GM12892 (cell line): ENCODE measurements around the gene KRT23.
A peak's percentile ranks its signal among the peaks of the same experiment; 100 is the strongest.
"Not testable (repeated sequence)": the region's sequence is repeated elsewhere in the genome, so short reads cannot be mapped to it uniquely, and the experiment has no call there.

Experiments used
- DNase-seq: peaks from one replicate; pipeline ENCODE4 v3.0.0; 2011; ENCODE audit not compliant: insufficient read length
- FAIRE-seq: peaks from 2 replicates; lab custom pipeline; 2011; peaks lifted over from hg19 to GRCh38; lab: Jason Lieb, UNC
- POLR2A ChIP-seq: IDR thresholded peaks from 2 replicates; pipeline ENCODE4 v1.6.1; 2011; ENCODE audit warnings: low read depth, low read length, control low read depth
- POLR2AphosphoS5 ChIP-seq: IDR thresholded peaks from 2 replicates; pipeline ENCODE4 v1.6.1; 2011; ENCODE audit warnings: low read depth, low read length, control low read depth
- TAF1 ChIP-seq: IDR thresholded peaks from 2 replicates; pipeline ENCODE4 v1.6.1; 2011; ENCODE audit warnings: low read depth, mild to moderate bottlenecking, control low read depth, low read length, borderline replicate concordance

KRT23 gene

GRCh38 chr17:40921026-40921425, 16.4 kb downstream of the KRT23 start:
- DNase-seq = no peak
- TF ChIP-seq POLR2A (no peak), POLR2AphosphoS5 (no peak), TAF1 (no peak)
- no peak for FAIRE-seq

DNA sequence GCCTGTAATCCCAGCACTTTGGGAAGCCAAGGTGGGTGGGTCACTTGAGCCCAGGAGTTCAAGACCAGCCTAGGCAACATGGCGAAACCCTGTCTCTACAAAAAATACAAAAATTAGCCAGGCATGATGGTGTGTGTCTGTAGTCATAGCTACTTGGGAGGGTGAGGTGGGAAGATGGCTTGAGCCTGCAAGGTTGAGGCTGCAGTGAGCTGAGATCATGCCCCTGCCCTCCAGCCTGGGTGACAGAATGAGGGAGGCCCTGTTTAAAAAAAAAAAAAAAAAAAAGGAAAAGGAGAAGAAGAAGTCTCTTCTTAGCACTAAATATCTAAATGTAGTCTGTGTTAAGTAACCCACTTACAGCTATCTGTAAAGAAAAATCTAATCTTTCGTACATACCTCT, 20.3 kb downstream of the KRT23 start:
- not testable (repeated sequence) for FAIRE-seq, DNase-seq

GRCh38 chr17:40916366-40916765, 21.1 kb downstream of the KRT23 start:
- DNase-seq = no peak
- no peak for FAIRE-seq
- TF ChIP-seq TAF1 = no peak
- TF ChIP-seq POLR2AphosphoS5 = no peak
- no peak for TF ChIP-seq POLR2A

DNA sequence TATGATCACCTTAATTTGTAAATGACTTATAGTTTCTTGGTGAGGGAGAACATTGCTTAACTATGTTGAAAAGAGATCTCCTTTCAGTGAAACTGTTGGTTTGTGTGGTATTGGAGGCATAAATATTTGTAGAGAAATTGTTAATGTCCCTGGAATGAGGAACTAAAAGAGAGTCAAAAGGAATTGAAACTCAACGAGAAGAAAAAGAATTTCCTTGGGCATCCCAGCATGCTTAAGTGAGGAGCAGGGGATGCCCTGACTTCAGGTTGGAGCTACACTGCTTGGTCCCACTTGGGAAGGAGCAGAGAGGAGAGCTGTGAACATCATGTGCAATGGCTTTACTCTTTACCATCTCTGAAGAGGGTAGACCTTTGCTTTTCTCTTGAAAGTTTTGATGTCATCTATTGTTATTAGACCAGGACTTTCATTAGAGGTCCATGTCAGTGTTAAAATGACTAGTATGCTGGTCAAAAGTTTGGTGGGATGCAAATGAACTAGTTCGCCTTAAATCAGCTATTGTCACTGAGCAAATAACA, 21.7 kb downstream of the KRT23 start:
- TF ChIP-seq POLR2A = no peak
- no peak for TF ChIP-seq POLR2AphosphoS5
- TF ChIP-seq TAF1 = no peak
- DNase-seq = no peak
- no peak for FAIRE-seq

- TF ChIP-seq TAF1 = no peak
- FAIRE-seq = peak; percentile 36
- no peak for DNase-seq
Measured at GRCh38 chr17:40915199-40915661, 22.2 kb downstream of the KRT23 start.

DNA sequence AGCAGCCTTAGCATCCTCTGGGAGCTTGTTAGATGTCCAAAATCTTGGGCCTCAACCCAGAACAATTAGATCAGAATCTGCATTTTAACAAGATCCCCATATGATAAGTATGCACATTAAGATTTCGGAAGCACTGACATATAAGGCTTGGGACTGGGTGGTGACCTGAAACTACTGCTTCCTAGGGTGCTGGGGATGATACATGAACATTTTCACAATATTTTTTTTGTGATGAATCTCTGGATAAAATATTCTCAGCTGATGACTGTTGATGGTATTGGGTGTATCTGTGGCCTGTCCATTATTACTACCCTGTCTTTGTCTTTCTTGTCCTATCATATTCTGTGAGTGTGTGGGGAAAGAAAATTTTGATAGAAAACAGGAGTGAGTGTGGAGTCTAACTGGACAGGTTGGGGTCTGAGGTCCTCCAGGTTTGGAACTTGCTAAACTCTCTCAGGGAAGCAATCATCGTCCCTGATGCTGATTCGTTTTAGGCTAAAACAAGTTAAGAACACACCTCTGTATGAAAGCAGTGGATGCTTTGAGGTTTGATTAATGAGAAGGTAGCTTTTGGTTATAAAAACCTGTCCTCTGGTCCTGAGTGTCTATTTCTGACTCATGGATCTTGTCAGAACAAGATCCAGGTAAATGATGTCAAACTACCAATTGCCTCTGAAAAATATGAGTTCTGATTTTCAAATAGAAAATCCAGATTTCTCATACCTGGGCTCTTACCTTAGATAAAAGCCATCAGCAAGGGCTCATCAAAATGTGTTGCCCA, 23.2 kb downstream of the KRT23 start:
- FAIRE-seq = no peak

GRCh38 chr17:40912486-40913210, 24.8 kb downstream of the KRT23 start:
- TF ChIP-seq TAF1 (no peak), POLR2AphosphoS5 (no peak), POLR2A (no peak)
- DNase-seq (no peak), FAIRE-seq (no peak)

More for the DNA sequence above, 23.2 kb downstream of the KRT23 start:
- TF ChIP-seq POLR2AphosphoS5 (no peak), POLR2A (no peak), TAF1 (no peak)
- no peak for DNase-seq

DNA sequence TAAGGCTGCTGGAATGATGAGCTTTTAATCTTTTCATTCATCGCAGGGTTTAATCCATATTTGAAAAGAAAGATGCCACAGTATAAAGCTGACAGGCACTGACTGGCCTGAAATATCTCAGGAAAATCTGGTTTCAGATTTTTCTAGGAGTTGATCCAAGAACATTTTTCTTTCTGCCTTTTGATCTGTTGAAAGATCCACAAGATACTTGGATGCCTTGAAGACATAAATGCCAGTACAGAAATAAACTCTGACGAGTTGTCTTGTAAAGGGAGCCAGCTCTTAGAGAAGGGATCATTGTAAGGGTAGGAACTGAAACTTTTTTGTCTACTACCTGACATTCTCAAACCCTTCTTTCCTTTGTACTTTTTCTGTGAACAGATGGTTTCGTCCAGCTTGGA, 27.0 kb downstream of the KRT23 start:
- no peak for FAIRE-seq
- TF ChIP-seq POLR2A (no peak), POLR2AphosphoS5 (no peak), TAF1 (no peak)
- DNase-seq = no peak

- FAIRE-seq = no peak
- DNase-seq = no peak
- TF ChIP-seq POLR2A = no peak
- TF ChIP-seq TAF1 = no peak
- TF ChIP-seq POLR2AphosphoS5 = no peak
Measured at GRCh38 chr17:40909755-40910154, 27.7 kb downstream of the KRT23 start.

GRCh38 chr17:40909351-40909750, 28.1 kb downstream of the KRT23 start:
- DNase-seq = peak; percentile 27
- TF ChIP-seq TAF1 = no peak
- FAIRE-seq = peak; percentile 53

GRCh38 chr17:40906613-40907012, 30.8 kb downstream of the KRT23 start:
- FAIRE-seq = no peak

DNA sequence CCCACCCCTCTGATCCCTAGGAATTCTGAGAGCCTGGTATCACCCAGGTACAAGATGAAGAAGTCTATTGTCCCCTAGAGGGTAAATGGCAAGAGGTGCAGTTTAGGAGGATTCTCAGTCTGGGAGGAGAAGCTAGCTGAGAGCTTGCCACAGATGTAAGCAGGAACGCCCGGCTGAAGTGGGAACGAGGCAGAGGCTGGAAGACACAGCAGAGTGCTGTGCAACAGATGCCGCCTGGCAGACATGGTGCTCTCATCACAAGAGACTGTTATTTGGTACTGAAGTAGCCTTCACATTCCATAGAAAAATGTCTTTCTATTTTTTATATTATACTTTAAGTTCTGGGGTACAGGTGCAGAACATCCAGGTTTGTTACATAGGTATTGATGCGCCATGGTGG, 32.1 kb downstream of the KRT23 start:
- no peak for TF ChIP-seq POLR2A
- TF ChIP-seq POLR2AphosphoS5 = no peak
- no peak for TF ChIP-seq TAF1
- no peak for FAIRE-seq
- no peak for DNase-seq

More at GRCh38 chr17:40906613-40907012, 30.8 kb downstream of the KRT23 start:
- no peak for DNase-seq
- TF ChIP-seq POLR2AphosphoS5 (no peak), POLR2A (no peak), TAF1 (no peak)
